Endothelial cell of umbilical vein (primary cell): Measurements from ENCODE around the gene NR1D1. TPM values are rescaled to one million over a fixed set of nuclear protein-coding genes. Genes with fewer than 3 reads are reported as not detected.

Experiments
- BruUV-seq: library from RNA; stranded (reverse); fragments of 400-500 nt; replicated peaks from 2 replicates; lab custom pipeline; 2021; lab: Mats Ljungman, UMichigan
- CTCF ChIA-PET: fragments of 300-600, 350-600 bp; sonication (Branson Sonifier 250); formaldehyde crosslinking; loops from one replicate; lab custom pipeline; 2021; ENCODE audit warnings: antibody characterized with exemption, inconsistent platforms; lab: Charles Lee
- POLR2A ChIA-PET: fragments of 300-600, 350-600 bp; sonication (Branson Sonifier 250); formaldehyde crosslinking; loops from one replicate; lab custom pipeline; 2021; ENCODE audit warnings: antibody characterized with exemption, inconsistent platforms; lab: Charles Lee
- DNase-seq: peaks from one replicate; pipeline ENCODE4 v3.0.0-alpha.2; 2011; ENCODE audit warnings: low read depth, low spot score
- FAIRE-seq: peaks from 2 replicates; lab custom pipeline; 2011; peaks lifted over from hg19 to GRCh38; lab: Jason Lieb, UNC
- H2AFZ ChIP-seq: 2 replicates; pipeline ENCODE4 v1.6.0; 2012; ENCODE audit warnings: low read depth, low read length, control low read depth, inconsistent platforms
- H3K27ac ChIP-seq: 2 replicates; pipeline ENCODE4 v1.5.1; 2011; ENCODE audit warnings: low read depth, mild to moderate bottlenecking, control low read depth, low read length, moderate library complexity; ENCODE audit not compliant: insufficient read depth
- H3K27me3 ChIP-seq, 2 experiments: 2 replicates each; pipeline versions ENCODE4 v1.6.0 to v1.6.1; 2011; ENCODE audit warnings: low read length in 2 of 2, mixed read lengths in 1 of 2; ENCODE audit not compliant: control insufficient read depth in 2 of 2, insufficient read depth in 2 of 2
- H3K36me3 ChIP-seq, 2 experiments: 2 replicates in 1 of 2; 3 replicates in 1 of 2; pipeline ENCODE4 v1.5.1; 2011; ENCODE audit warnings: low read length in 2 of 2, mild to moderate bottlenecking in 1 of 2, moderate library complexity in 1 of 2; ENCODE audit not compliant: control insufficient read depth in 2 of 2, insufficient read depth in 2 of 2; ENCODE audit errors: extremely low read depth in 1 of 2
- H3K4me1 ChIP-seq: 3 replicates; pipeline ENCODE4 v1.5.1; 2011; ENCODE audit warnings: mild to moderate bottlenecking, low read length; ENCODE audit not compliant: control insufficient read depth, insufficient read depth; ENCODE audit errors: extremely low read depth
- H3K4me2 ChIP-seq: 2 replicates; pipeline ENCODE4 v1.6.1; 2011; ENCODE audit warnings: low read length, control low read depth, mixed read lengths; ENCODE audit not compliant: insufficient read depth
- H3K4me3 ChIP-seq, 3 experiments: fragments of 200-600 bp in 1 of 3; sonication (generic), shearing (Covaris generic) in 1 of 3; replicated peaks in 1 of 3; 2 replicates each; pipeline ENCODE4 v1.5.1; 2011 to 2016; ENCODE audit warnings: control low read depth in 3 of 3, low read length in 3 of 3, mild to moderate bottlenecking in 2 of 3, inconsistent platforms in 1 of 3, low read depth in 1 of 3, moderate library complexity in 1 of 3; ENCODE audit not compliant: insufficient read depth in 1 of 3
- H3K79me2 ChIP-seq: 2 replicates; pipeline ENCODE4 v1.6.0; 2012; ENCODE audit warnings: low read length, inconsistent platforms; ENCODE audit not compliant: control insufficient read depth, insufficient read depth
- H3K9ac ChIP-seq: replicated peaks from 2 replicates; pipeline ENCODE3; 2011; ENCODE audit warnings: low read length, control low read depth; ENCODE audit not compliant: insufficient read depth; ENCODE audit errors: extremely low read depth
- H3K9me1 ChIP-seq: replicated peaks from 3 replicates; pipeline ENCODE4 v1.6.0; 2011; ENCODE audit warnings: mild to moderate bottlenecking, low read length; ENCODE audit not compliant: control insufficient read depth, insufficient read depth; ENCODE audit errors: extremely low read depth
- H3K9me3 ChIP-seq: replicated peaks from 2 replicates; pipeline ENCODE4 v1.5.1; 2012; ENCODE audit warnings: low read length, inconsistent platforms; ENCODE audit not compliant: control insufficient read depth, insufficient read depth
- H4K20me1 ChIP-seq: replicated peaks from 2 replicates; pipeline ENCODE3; 2011; ENCODE audit warnings: mild to moderate bottlenecking, low read length; ENCODE audit not compliant: control insufficient read depth, insufficient read depth; ENCODE audit errors: extremely low read depth
- CTCF ChIP-seq, 2 donors: IDR thresholded peaks; 1 replicate in 1 of 2; 2 replicates in 1 of 2; pipeline ENCODE4 v1.5.1; 2011; ENCODE audit warnings: low read length in 2 of 2, mild to moderate bottlenecking in 2 of 2, moderate library complexity in 2 of 2, control low read depth in 1 of 2, inconsistent platforms in 1 of 2, low read depth in 1 of 2; ENCODE audit not compliant: insufficient read depth in 1 of 2; ENCODE audit errors: extremely low read depth in 1 of 2
- EZH2 ChIP-seq: IDR thresholded peaks from 2 replicates; pipeline ENCODE4 v1.6.1; 2012; ENCODE audit warnings: borderline replicate concordance, low read depth, mild to moderate bottlenecking, moderate library complexity, low read length, inconsistent platforms; ENCODE audit not compliant: severe bottlenecking
- FOS ChIP-seq: IDR thresholded peaks from 2 replicates; pipeline ENCODE4 v1.6.1; 2011; ENCODE audit warnings: mild to moderate bottlenecking, low read length, moderate library complexity, borderline replicate concordance; ENCODE audit not compliant: insufficient read depth
- GATA2 ChIP-seq: IDR thresholded peaks from 2 replicates; pipeline ENCODE4 v1.7.0; 2011; ENCODE audit warnings: low read depth, mild to moderate bottlenecking, moderate library complexity, mixed read lengths, low read length; ENCODE audit not compliant: insufficient read length, insufficient read depth
- JUN ChIP-seq: IDR thresholded peaks from 2 replicates; pipeline ENCODE4 v1.6.1; 2011; ENCODE audit warnings: borderline replicate concordance, low read depth; ENCODE audit not compliant: insufficient read length, insufficient read depth
- MAX ChIP-seq: IDR thresholded peaks from 2 replicates; pipeline ENCODE4 v1.6.1; 2011; ENCODE audit not compliant: insufficient read depth, insufficient read length
- MYC ChIP-seq: IDR thresholded peaks from one replicate; pipeline ENCODE4 v1.6.1; 2011; ENCODE audit warnings: mild to moderate bottlenecking, low read depth, low read length
- POLR2A ChIP-seq: IDR thresholded peaks from 2 replicates; pipeline ENCODE4 v1.6.1; 2012; ENCODE audit warnings: low read depth, mild to moderate bottlenecking, control low read depth, low read length
- POLR2AphosphoS5 ChIP-seq: IDR thresholded peaks from 2 replicates; pipeline ENCODE4 v1.6.1; 2012; ENCODE audit warnings: low read depth, mild to moderate bottlenecking, control low read depth, low read length, moderate library complexity; ENCODE audit not compliant: insufficient read depth
- dilution Hi-C: fragments of 300-500 bp; cut with MboI; formaldehyde crosslinking; loops from one replicate; pipeline ENCODE4 v1.15.0; 2019; ENCODE audit warnings: low sequenced_read_pairs; ENCODE audit not compliant: extremely low pct_ligation_motif_present
- intact Hi-C: fragments of 100-400 bp; cut with micrococcal nuclease; formaldehyde crosslinking; loops from one replicate; pipeline ENCODE4 v1.10.0; 2022
- polyA plus RNA-seq, 4 experiments: library from polyadenylated mRNA; depleted of rRNA in 3 of 4; stranded (reverse) in 3 of 4; unstranded in 1 of 4; fragments of >200 nt; gene quantifications; 2 replicates each; pipeline versions ENCODE4 v1.2.1 to v1.2.3, GENCODE V29; 2011 to 2012; ENCODE audit warnings: missing spikeins in 1 of 4
- total RNA-seq: library from RNA; stranded (reverse); gene quantifications from 2 replicates; pipeline ENCODE4 v1.2.3, GENCODE V29; 2021

The NR1D1 gene
- total and polyA plus RNA-seq, 2 donors (not counting 3 experiments of a cell fraction or from before 2014, with no cell fraction given) = 2.5 to 5.2 TPM

- no TSS peak for BruUV-seq
- H2AFZ ChIP-seq = no peak overlapping the region
- peaks cover 6% of the 10 kb centered on the region for H4K20me1 ChIP-seq
- POLR2A ChIA-PET = interaction anchor here (0.9 to 3.1 kb wide), 5 partner anchors 9 to 22 kb away, joined by 3 to 12 read pairs (median 5); partner anchors contain the start of gene CASC3
- peak overlapping the region; percentile 95 to 100 (median 98) for H3K4me3 ChIP-seq
- DNase-seq (peak; percentile 42), FAIRE-seq (peak; percentile 24)
- H3K9me3 ChIP-seq = no peaks in the 10 kb centered on the region
- H3K9ac ChIP-seq = peak overlapping the region; percentile 82
- CTCF ChIA-PET = interaction anchor here (0.6 to 4.7 kb wide), 12 partner anchors 10 to 108 kb away, joined by 3 to 109 read pairs (median 6); partner anchors contain the start of genes CASC3 and CSF3
- TF ChIP-seq FOS (no peak), POLR2A (no peak), EZH2 (no peak), POLR2AphosphoS5 (peak; percentile 35), JUN (no peak), GATA2 (no peak), CTCF (IDR thresholded peaks at IDR 0.05; ENCODE audit: extremely low read depth in 1 of 2, insufficient read depth in 1 of 2, low read depth in 1 of 2, low read length in 2 of 2) (peak in 1 of 2 donors; percentile 26), MYC (no peak), MAX (no peak)
- H3K27me3 ChIP-seq = no peaks in the 10 kb centered on the region
- dilution Hi-C loops (no loop called here), intact Hi-C loops (no loop called here)
- peak overlapping the region; percentile 63 for H3K27ac ChIP-seq
- no peak overlapping the region for H3K4me2 ChIP-seq
- H3K36me3 ChIP-seq = peaks cover 5 to 7% of the 10 kb centered on the region in 2 experiments
- H3K4me1 ChIP-seq = peaks cover 22% of the 10 kb centered on the region
- no peaks in the 10 kb centered on the region for H3K9me1 ChIP-seq
- H3K79me2 ChIP-seq = peaks cover 55% of the 10 kb centered on the region
Observed at GRCh38 chr17:40122136-40122998, 22.0 kb upstream of the NR1D1 start.
